Activated B cell treated with CpG ODN at 0.5 μM for 24 hours (primary cell): Measurements from ENCODE around the gene SEC14L6. TPM values are rescaled to one million over a fixed set of nuclear protein-coding genes. Genes with fewer than 3 reads are reported as not detected.

Source experiments
- ATAC-seq: fragments of 200-7000 bp; cut with Tn5 transposase; one replicate; pipeline ENCODE4 v1.10.0; 2021; ENCODE audit warnings: low read depth, mild to moderate bottlenecking, moderate library complexity
- CTCF ChIA-PET: fragments of 350-600 bp; sonication (Branson Sonifier 250); formaldehyde crosslinking; loops from one replicate; lab custom pipeline; 2021; ENCODE audit warnings: antibody characterized with exemption; lab: Charles Lee
- POLR2A ChIA-PET: fragments of 350-600 bp; sonication (Branson Sonifier 250); formaldehyde crosslinking; loops from one replicate; lab custom pipeline; 2021; ENCODE audit warnings: antibody characterized with exemption; lab: Charles Lee
- DNase-seq: peaks from one replicate; pipeline ENCODE4 v3.0.0; 2022
- H3K27ac Mint-ChIP-seq: one replicate; pipeline ENCODE4 v1.8.0; 2020; ENCODE audit warnings: mixed read lengths
- H3K27me3 Mint-ChIP-seq: one replicate; pipeline ENCODE4 v1.8.0; 2021; ENCODE audit warnings: mixed read lengths
- H3K36me3 Mint-ChIP-seq: one replicate; pipeline ENCODE4 v1.8.0; 2021; ENCODE audit warnings: low read depth, mixed read lengths
- H3K4me1 Mint-ChIP-seq: one replicate; pipeline ENCODE4 v1.8.0; 2021; ENCODE audit warnings: mixed read lengths
- H3K4me3 Mint-ChIP-seq: one replicate; pipeline ENCODE4 v1.8.0; 2020; ENCODE audit warnings: mild to moderate bottlenecking, mixed read lengths
- H3K9me3 Mint-ChIP-seq: one replicate; pipeline ENCODE4 v1.8.0; 2020; ENCODE audit warnings: mixed read lengths
- CTCF ChIP-seq: fragments of 200-600 bp; IDR thresholded peaks from one replicate; pipeline ENCODE4 v1.8.0; 2022; ENCODE audit warnings: antibody characterized with exemption, mild to moderate bottlenecking
- intact Hi-C: fragments of 100-400 bp; cut with micrococcal nuclease; formaldehyde crosslinking; loops from one replicate; pipeline ENCODE4 v1.15.1; 2024
- total RNA-seq: library from RNA; stranded (reverse); gene quantifications from 2 replicates; pipeline ENCODE4 v1.2.3, GENCODE V29; 2022

Gene SEC14L6
- total RNA-seq, 1 donor from 2014 or later: not detected

GRCh38 chr22:30500628-30501027, 45.9 kb downstream of the SEC14L6 start:
- H3K27me3 Mint-ChIP-seq: peaks cover 25% of the 10 kb centered on the region

GRCh38 chr22:30497466-30498150, 48.9 kb downstream of the SEC14L6 start:
- Mint-ChIP-seq H3K27ac (no peak overlapping the region), H3K4me1 (no peaks in the 10 kb centered on the region), H3K27me3 (peaks cover 14% of the 10 kb centered on the region), H3K36me3 (no peaks in the 10 kb centered on the region), H3K4me3 (no peak overlapping the region), H3K9me3 (no peaks in the 10 kb centered on the region)
- POLR2A ChIA-PET: no interaction called here
- CTCF ChIA-PET: no interaction called here
- no peak for ATAC-seq
- DNase-seq: no peak
- no peak for TF ChIP-seq CTCF
- intact Hi-C loops: no loop called here

More at GRCh38 chr22:30500628-30501027, 45.9 kb downstream of the SEC14L6 start:
- Mint-ChIP-seq H3K27ac (no peak overlapping the region), H3K4me3 (no peak overlapping the region), H3K36me3 (no peaks in the 10 kb centered on the region), H3K4me1 (no peaks in the 10 kb centered on the region), H3K9me3 (no peaks in the 10 kb centered on the region)
- intact Hi-C loops: no loop called here
- DNase-seq (no peak), ATAC-seq (no peak)
- TF ChIP-seq CTCF: no peak
- ChIA-PET CTCF (no interaction called here), POLR2A (no interaction called here)

GRCh38 chr22:30495041-30495784, 51.3 kb downstream of the SEC14L6 start:
- ChIA-PET POLR2A (no interaction called here), CTCF (no interaction called here)
- no peaks in the 10 kb centered on the region for H3K9me3 Mint-ChIP-seq
- H3K27me3 Mint-ChIP-seq: peaks cover 23% of the 10 kb centered on the region
- intact Hi-C loops: no loop called here
- no peaks in the 10 kb centered on the region for H3K4me1 Mint-ChIP-seq
- no peak overlapping the region for H3K4me3 Mint-ChIP-seq
- TF ChIP-seq CTCF: no peak
- DNase-seq (no peak), ATAC-seq (no peak)
- no peak overlapping the region for H3K27ac Mint-ChIP-seq
- no peaks in the 10 kb centered on the region for H3K36me3 Mint-ChIP-seq

- intact Hi-C loops: no loop called here
- DNase-seq (no peak), ATAC-seq (no peak)
- ChIA-PET CTCF (no interaction called here), POLR2A (no interaction called here)
- peaks cover 19% of the 10 kb centered on the region for H3K27me3 Mint-ChIP-seq
- H3K9me3 Mint-ChIP-seq: no peaks in the 10 kb centered on the region
- H3K27ac Mint-ChIP-seq: no peak overlapping the region
- no peaks in the 10 kb centered on the region for H3K36me3 Mint-ChIP-seq
- no peak overlapping the region for H3K4me3 Mint-ChIP-seq
- TF ChIP-seq CTCF: no peak
- H3K4me1 Mint-ChIP-seq: no peaks in the 10 kb centered on the region
Measured at GRCh38 chr22:30492144-30492543, 54.4 kb downstream of the SEC14L6 start.

GRCh38 chr22:30491381-30491780, 55.2 kb downstream of the SEC14L6 start:
- no peak for TF ChIP-seq CTCF
- intact Hi-C loops: no loop called here
- H3K4me3 Mint-ChIP-seq: no peak overlapping the region
- H3K9me3 Mint-ChIP-seq: no peaks in the 10 kb centered on the region
- ChIA-PET CTCF (no interaction called here), POLR2A (no interaction called here)
- no peak for DNase-seq
- no peaks in the 10 kb centered on the region for H3K36me3 Mint-ChIP-seq
- ATAC-seq: no peak
- H3K4me1 Mint-ChIP-seq: no peaks in the 10 kb centered on the region
- H3K27ac Mint-ChIP-seq: no peak overlapping the region
- peaks cover 19% of the 10 kb centered on the region for H3K27me3 Mint-ChIP-seq
